Measurements from ENCODE around the gene SGMS1.

GRCh38 chr10:50554995-50555568 is 68.7 kb downstream of the SGMS1 start:
- TF ChIP-seq POLR2AphosphoS5 (IDR thresholded peaks at IDR 0.05), result no peak
- TF ChIP-seq, protein P1, sequence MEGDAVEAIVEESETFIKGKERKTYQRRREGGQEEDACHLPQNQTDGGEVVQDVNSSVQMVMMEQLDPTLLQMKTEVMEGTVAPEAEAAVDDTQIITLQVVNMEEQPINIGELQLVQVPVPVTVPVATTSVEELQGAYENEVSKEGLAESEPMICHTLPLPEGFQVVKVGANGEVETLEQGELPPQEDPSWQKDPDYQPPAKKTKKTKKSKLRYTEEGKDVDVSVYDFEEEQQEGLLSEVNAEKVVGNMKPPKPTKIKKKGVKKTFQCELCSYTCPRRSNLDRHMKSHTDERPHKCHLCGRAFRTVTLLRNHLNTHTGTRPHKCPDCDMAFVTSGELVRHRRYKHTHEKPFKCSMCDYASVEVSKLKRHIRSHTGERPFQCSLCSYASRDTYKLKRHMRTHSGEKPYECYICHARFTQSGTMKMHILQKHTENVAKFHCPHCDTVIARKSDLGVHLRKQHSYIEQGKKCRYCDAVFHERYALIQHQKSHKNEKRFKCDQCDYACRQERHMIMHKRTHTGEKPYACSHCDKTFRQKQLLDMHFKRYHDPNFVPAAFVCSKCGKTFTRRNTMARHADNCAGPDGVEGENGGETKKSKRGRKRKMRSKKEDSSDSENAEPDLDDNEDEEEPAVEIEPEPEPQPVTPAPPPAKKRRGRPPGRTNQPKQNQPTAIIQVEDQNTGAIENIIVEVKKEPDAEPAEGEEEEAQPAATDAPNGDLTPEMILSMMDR (IDR thresholded peaks at IDR 0.05; ENCODE audit: poor library complexity, severe bottlenecking), result no peak
- TF ChIP-seq RAD21 (conservative IDR thresholded peaks at IDR 0.05), result no peak
- TF ChIP-seq EP300 (conservative IDR thresholded peaks at IDR 0.05; ENCODE audit: poor library complexity, severe bottlenecking), result no peak
- no peak for TF ChIP-seq MXI1 (conservative IDR thresholded peaks at IDR 0.05; ENCODE audit: poor library complexity, severe bottlenecking)
- no peak for TF ChIP-seq TAF1 (IDR thresholded peaks at IDR 0.05; ENCODE audit: low read depth)
- no peak for TF ChIP-seq SMC3 (conservative IDR thresholded peaks at IDR 0.05; ENCODE audit: poor library complexity)

Data from neural cell (in vitro differentiated cells).